ENCODE data around the gene CCER1. TPM values are rescaled to one million over a fixed set of nuclear protein-coding genes. Genes with fewer than 3 reads are reported as not detected.

CCER1 gene
- total RNA-seq, 1 donor from 2014 or later = not detected

DNA sequence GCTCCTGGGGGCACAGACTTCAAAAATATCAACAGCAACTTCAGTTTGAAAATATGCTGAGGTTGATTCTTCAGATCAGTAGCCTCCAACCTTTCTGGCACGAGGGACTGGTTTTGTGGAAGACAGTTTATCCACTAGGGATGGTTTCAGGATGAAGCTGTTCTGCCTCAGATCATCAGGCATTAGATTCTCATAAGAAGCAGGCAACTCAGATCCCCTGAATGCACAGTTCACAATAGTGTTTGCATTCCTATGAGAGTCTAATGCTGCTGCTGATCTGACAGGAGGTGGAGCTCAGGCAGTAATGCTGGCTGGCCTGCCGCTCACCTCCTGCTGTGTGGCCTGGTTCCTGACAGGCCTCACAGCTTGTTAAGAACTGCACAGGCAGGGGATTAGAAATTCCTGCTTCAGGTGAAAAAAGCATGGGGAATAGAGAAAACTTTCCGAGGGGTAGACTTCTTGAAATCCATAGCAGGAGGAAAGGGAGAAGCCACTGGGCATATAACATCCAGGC is 37.0 kb upstream of the CCER1 start:
- Histone ChIP-seq H3K27me3 (ENCODE audit: insufficient read depth, low read length) (no peaks in the 10 kb centered on the region), H3K79me2 (ENCODE audit: insufficient read depth, low read length) (no peaks in the 10 kb centered on the region), H3K36me3 (ENCODE audit: insufficient read depth, low read length) (no peaks in the 10 kb centered on the region), H3K9me3 (ENCODE audit: insufficient read depth, low read depth, low read length) (no peaks in the 10 kb centered on the region), H3K4me1 (ENCODE audit: insufficient read depth, low read length) (no peaks in the 10 kb centered on the region), H4K20me1 (ENCODE audit: insufficient read depth, low read length) (no peaks in the 10 kb centered on the region), H3K27ac (ENCODE audit: low read depth, low read length) (no peak overlapping the region), H3K4me2 (ENCODE audit: low read length) (no peak overlapping the region), H2AFZ (ENCODE audit: low read depth, low read length) (no peak overlapping the region), H3K4me3 (ENCODE audit: insufficient read depth, low read depth, low read length) (no peak overlapping the region), H3K9ac (ENCODE audit: low read length) (no peak overlapping the region)
- TF ChIP-seq, protein P1, sequence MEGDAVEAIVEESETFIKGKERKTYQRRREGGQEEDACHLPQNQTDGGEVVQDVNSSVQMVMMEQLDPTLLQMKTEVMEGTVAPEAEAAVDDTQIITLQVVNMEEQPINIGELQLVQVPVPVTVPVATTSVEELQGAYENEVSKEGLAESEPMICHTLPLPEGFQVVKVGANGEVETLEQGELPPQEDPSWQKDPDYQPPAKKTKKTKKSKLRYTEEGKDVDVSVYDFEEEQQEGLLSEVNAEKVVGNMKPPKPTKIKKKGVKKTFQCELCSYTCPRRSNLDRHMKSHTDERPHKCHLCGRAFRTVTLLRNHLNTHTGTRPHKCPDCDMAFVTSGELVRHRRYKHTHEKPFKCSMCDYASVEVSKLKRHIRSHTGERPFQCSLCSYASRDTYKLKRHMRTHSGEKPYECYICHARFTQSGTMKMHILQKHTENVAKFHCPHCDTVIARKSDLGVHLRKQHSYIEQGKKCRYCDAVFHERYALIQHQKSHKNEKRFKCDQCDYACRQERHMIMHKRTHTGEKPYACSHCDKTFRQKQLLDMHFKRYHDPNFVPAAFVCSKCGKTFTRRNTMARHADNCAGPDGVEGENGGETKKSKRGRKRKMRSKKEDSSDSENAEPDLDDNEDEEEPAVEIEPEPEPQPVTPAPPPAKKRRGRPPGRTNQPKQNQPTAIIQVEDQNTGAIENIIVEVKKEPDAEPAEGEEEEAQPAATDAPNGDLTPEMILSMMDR (IDR thresholded peaks at IDR 0.05; ENCODE audit: insufficient read depth, low read depth, low read length) = no peak
- no peak for TF ChIP-seq EZH2 (IDR thresholded peaks at IDR 0.05; ENCODE audit: insufficient read depth, low read length)
- Mint-ChIP-seq H3K9me3 (ENCODE audit: unreplicated experiment) (peaks cover 14% of the 10 kb centered on the region), H3K27me3 (ENCODE audit: low read depth, unreplicated experiment) (no peaks in the 10 kb centered on the region), H3K36me3 (ENCODE audit: low read depth, unreplicated experiment) (peaks cover 1% of the 10 kb centered on the region), H3K4me3 (ENCODE audit: unreplicated experiment) (no peak overlapping the region), H3K4me1 (ENCODE audit: low read depth, unreplicated experiment) (peaks cover 14% of the 10 kb centered on the region), H3K27ac (ENCODE audit: unreplicated experiment) (no peak overlapping the region)
- no peak for FAIRE-seq
- DNase-seq (ENCODE audit: low read depth) = no peak

DNA sequence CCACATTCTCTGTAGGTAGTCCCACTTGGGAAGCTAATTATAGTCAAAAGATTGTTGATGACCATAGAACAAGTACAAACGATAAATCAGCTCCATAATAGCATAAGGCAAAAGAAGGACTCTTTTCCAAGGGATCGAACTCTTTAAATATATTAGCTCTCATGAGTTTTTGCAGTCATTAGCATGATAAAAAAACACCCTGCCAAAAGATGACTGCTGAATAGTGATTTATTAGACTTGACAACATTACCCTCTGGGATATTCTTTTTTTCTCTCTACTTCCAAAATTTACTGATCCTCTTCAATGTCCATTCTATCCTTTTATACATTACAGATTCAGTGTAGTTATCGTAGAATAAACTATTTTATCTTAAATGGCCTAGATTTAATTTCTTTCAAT is 35.6 kb upstream of the CCER1 start:
- peaks cover 15% of the 10 kb centered on the region for H3K4me1 Mint-ChIP-seq (ENCODE audit: low read depth, unreplicated experiment)
- peaks cover 19% of the 10 kb centered on the region for H3K9me3 Mint-ChIP-seq (ENCODE audit: unreplicated experiment)
- Histone ChIP-seq H3K4me1 (ENCODE audit: insufficient read depth, low read length) (no peaks in the 10 kb centered on the region), H3K4me3 (ENCODE audit: insufficient read depth, low read depth, low read length) (no peak overlapping the region), H3K4me2 (ENCODE audit: low read length) (no peak overlapping the region), H3K36me3 (ENCODE audit: insufficient read depth, low read length) (no peaks in the 10 kb centered on the region), H4K20me1 (ENCODE audit: insufficient read depth, low read length) (no peaks in the 10 kb centered on the region), H2AFZ (ENCODE audit: low read depth, low read length) (no peak overlapping the region), H3K9me3 (ENCODE audit: insufficient read depth, low read depth, low read length) (peaks cover 3% of the 10 kb centered on the region), H3K79me2 (ENCODE audit: insufficient read depth, low read length) (no peaks in the 10 kb centered on the region), H3K9ac (ENCODE audit: low read length) (no peak overlapping the region), H3K27ac (ENCODE audit: low read depth, low read length) (no peak overlapping the region), H3K27me3 (ENCODE audit: insufficient read depth, low read length) (no peaks in the 10 kb centered on the region)
- FAIRE-seq = no peak
- H3K27me3 Mint-ChIP-seq (ENCODE audit: low read depth, unreplicated experiment) = no peaks in the 10 kb centered on the region
- no peak for DNase-seq (ENCODE audit: low read depth)
- H3K27ac Mint-ChIP-seq (ENCODE audit: unreplicated experiment) = no peak overlapping the region
- H3K4me3 Mint-ChIP-seq (ENCODE audit: unreplicated experiment) = no peak overlapping the region
- TF ChIP-seq, protein P1 (IDR thresholded peaks at IDR 0.05; ENCODE audit: insufficient read depth, low read depth, low read length) = no peak
- TF ChIP-seq EZH2 (IDR thresholded peaks at IDR 0.05; ENCODE audit: insufficient read depth, low read length) = no peak
- peaks cover 1% of the 10 kb centered on the region for H3K36me3 Mint-ChIP-seq (ENCODE audit: low read depth, unreplicated experiment)

DNA sequence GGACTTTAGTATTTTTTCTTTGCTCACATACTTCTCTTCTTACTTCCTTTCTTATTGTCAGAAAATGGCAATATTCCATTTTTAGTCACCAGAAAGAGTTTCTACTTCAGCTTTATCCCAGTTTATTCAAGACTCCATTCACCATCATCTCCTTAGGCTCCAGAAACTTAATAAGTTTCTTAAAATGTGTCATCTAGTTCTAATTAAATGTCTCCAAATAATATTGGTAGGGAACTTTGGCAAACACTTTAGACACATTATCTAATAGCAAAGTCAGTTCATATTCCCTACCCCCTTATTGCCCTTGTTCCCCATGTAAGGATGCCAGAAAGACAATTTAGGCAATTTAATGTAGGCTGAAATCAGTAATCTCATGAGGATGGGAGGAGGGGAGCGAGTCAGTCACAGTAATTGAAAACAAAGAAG is 34.7 kb upstream of the CCER1 start:
- Mint-ChIP-seq H3K9me3 (ENCODE audit: unreplicated experiment) (peaks cover 24% of the 10 kb centered on the region), H3K27ac (ENCODE audit: unreplicated experiment) (no peak overlapping the region), H3K36me3 (ENCODE audit: low read depth, unreplicated experiment) (peaks cover 1% of the 10 kb centered on the region), H3K27me3 (ENCODE audit: low read depth, unreplicated experiment) (no peaks in the 10 kb centered on the region), H3K4me1 (ENCODE audit: low read depth, unreplicated experiment) (peaks cover 8% of the 10 kb centered on the region), H3K4me3 (ENCODE audit: unreplicated experiment) (no peak overlapping the region)
- Histone ChIP-seq H3K4me1 (ENCODE audit: insufficient read depth, low read length) (no peaks in the 10 kb centered on the region), H2AFZ (ENCODE audit: low read depth, low read length) (no peak overlapping the region), H3K4me3 (ENCODE audit: insufficient read depth, low read depth, low read length) (no peak overlapping the region), H3K9me3 (ENCODE audit: insufficient read depth, low read depth, low read length) (peaks cover 3% of the 10 kb centered on the region), H3K27me3 (ENCODE audit: insufficient read depth, low read length) (no peaks in the 10 kb centered on the region), H3K36me3 (ENCODE audit: insufficient read depth, low read length) (no peaks in the 10 kb centered on the region), H3K9ac (ENCODE audit: low read length) (no peak overlapping the region), H4K20me1 (ENCODE audit: insufficient read depth, low read length) (no peaks in the 10 kb centered on the region), H3K4me2 (ENCODE audit: low read length) (no peak overlapping the region), H3K79me2 (ENCODE audit: insufficient read depth, low read length) (no peaks in the 10 kb centered on the region), H3K27ac (ENCODE audit: low read depth, low read length) (no peak overlapping the region)
- DNase-seq (ENCODE audit: low read depth) (no peak), FAIRE-seq (no peak)
- TF ChIP-seq, protein P1 (IDR thresholded peaks at IDR 0.05; ENCODE audit: insufficient read depth, low read depth, low read length) = no peak
- no peak for TF ChIP-seq EZH2 (IDR thresholded peaks at IDR 0.05; ENCODE audit: insufficient read depth, low read length)

All from astrocyte (in vitro differentiated cells and primary cell).